ENCODE data around the gene GAA. TPM values are rescaled to one million over a fixed set of nuclear protein-coding genes. Genes with fewer than 3 reads are reported as not detected.

GAA gene
- total RNA-seq, 2 donors from 2014 or later = 167 to 217 TPM

GRCh38 chr17:80071116-80071841 is 30.1 kb upstream of the GAA start:
- Histone ChIP-seq H3K27me3 (replicated peaks; ENCODE audit: insufficient read depth) (no peaks in the 10 kb centered on the region), H3K4me1 (replicated peaks) (peaks cover 41% of the 10 kb centered on the region), H3K9me3 (no peaks in the 10 kb centered on the region), H3K27ac (peak overlapping the region; percentile 91 to 92), H3K36me3 (no peaks in the 10 kb centered on the region), H3K4me3 (peak overlapping the region in 1 of 2 donors; percentile 19)
- no peak for TF ChIP-seq POLR2A (IDR thresholded peaks at IDR 0.05)
- TF ChIP-seq CTCF (IDR thresholded peaks at IDR 0.05) = no peak
- peak; percentile 71 for TF ChIP-seq POLR2AphosphoS5 (IDR thresholded peaks at IDR 0.05)
- intact Hi-C loops (cut with DNase I) = loop anchor here (2.0 kb wide), 1 partner anchor 34 kb away; the partner anchor contains the start of gene CCDC40
- DNase-seq (ENCODE audit: low spot score) = peak; percentile 54
- 11% methylated on average over 18 of the region's 20 CpGs for WGBS

GRCh38 chr17:80072410-80072809 is 29.0 kb upstream of the GAA start:
- 59% methylated on average over 6 of the region's 6 CpGs for WGBS
- H3K27me3 ChIP-seq (replicated peaks; ENCODE audit: insufficient read depth) = no peaks in the 10 kb centered on the region
- no peak overlapping the region for H3K4me3 ChIP-seq
- peaks cover 41% of the 10 kb centered on the region for H3K4me1 ChIP-seq (replicated peaks)
- intact Hi-C loops (cut with DNase I) = no loop called here
- peak overlapping the region in 1 of 2 donors; percentile 92 for H3K27ac ChIP-seq
- H3K36me3 ChIP-seq = no peaks in the 10 kb centered on the region
- H3K9me3 ChIP-seq = no peaks in the 10 kb centered on the region
- no peak for DNase-seq (ENCODE audit: low spot score)
- no peak for TF ChIP-seq POLR2A (IDR thresholded peaks at IDR 0.05)
- TF ChIP-seq POLR2AphosphoS5 (IDR thresholded peaks at IDR 0.05) = no peak
- TF ChIP-seq CTCF (IDR thresholded peaks at IDR 0.05) = no peak

- no peak overlapping the region for H3K27ac ChIP-seq
- TF ChIP-seq POLR2A (IDR thresholded peaks at IDR 0.05) = no peak
- TF ChIP-seq CTCF (IDR thresholded peaks at IDR 0.05) = no peak
- no peak for TF ChIP-seq POLR2AphosphoS5 (IDR thresholded peaks at IDR 0.05)
- H3K27me3 ChIP-seq (replicated peaks; ENCODE audit: insufficient read depth) = no peaks in the 10 kb centered on the region
- H3K4me1 ChIP-seq (replicated peaks) = no peaks in the 10 kb centered on the region
- WGBS = 81% methylated on average over 6 of the region's 6 CpGs
- DNase-seq (ENCODE audit: low spot score) = no peak
- no peaks in the 10 kb centered on the region for H3K9me3 ChIP-seq
- H3K4me3 ChIP-seq = no peak overlapping the region
- no peaks in the 10 kb centered on the region for H3K36me3 ChIP-seq
- intact Hi-C loops (cut with DNase I) = loop anchor here (5.0 kb wide), 1 partner anchor 73 kb away; no protein-coding TSS in a partner anchor
Measured at GRCh38 chr17:80080081-80080480, 21.3 kb upstream of the GAA start.

- no peak overlapping the region for H3K27ac ChIP-seq
- no peaks in the 10 kb centered on the region for H3K36me3 ChIP-seq
- no peak for DNase-seq (ENCODE audit: low spot score)
- no peak for TF ChIP-seq CTCF (IDR thresholded peaks at IDR 0.05)
- H3K9me3 ChIP-seq = no peaks in the 10 kb centered on the region
- 89% methylated on average over 14 of the region's 14 CpGs for WGBS
- H3K4me1 ChIP-seq (replicated peaks) = no peaks in the 10 kb centered on the region
- H3K27me3 ChIP-seq (replicated peaks; ENCODE audit: insufficient read depth) = no peaks in the 10 kb centered on the region
- intact Hi-C loops (cut with DNase I) = loop anchor here (5.0 kb wide), 1 partner anchor 74 kb away; no protein-coding TSS in a partner anchor
- H3K4me3 ChIP-seq = no peak overlapping the region
Measured at GRCh38 chr17:80081596-80081995, 19.8 kb upstream of the GAA start.
